ENCODE measurements around the gene VCP. TPM values are rescaled to one million over a fixed set of nuclear protein-coding genes. Genes with fewer than 3 reads are reported as not detected.
A peak's percentile ranks its signal among the peaks of the same experiment; 100 is the strongest.

VCP gene
- total and polyA plus RNA-seq, 2 experiments from 2014 or later, result 130 to 408 TPM

GRCh38 chr9:35116539-35116897, 44.1 kb upstream of the VCP start (continued):
- no peak for TF ChIP-seq REST (IDR thresholded peaks at IDR 0.05; ENCODE audit: unreplicated experiment)
- no peak for TF ChIP-seq JUNB (IDR thresholded peaks at IDR 0.05; ENCODE audit: unreplicated experiment)
- no peak for TF ChIP-seq EZH2phosphoT487 (IDR thresholded peaks at IDR 0.05; ENCODE audit: unreplicated experiment)
- TF ChIP-seq CTCF (conservative IDR thresholded peaks at IDR 0.05; ENCODE audit: low read depth in 2 of 2), result no peak
- TF ChIP-seq POLR2AphosphoS5 (IDR thresholded peaks at IDR 0.05; ENCODE audit: low read depth), result no peak

- H3K9me3 Mint-ChIP-seq, result no peaks in the 10 kb centered on the region
- peak within 1 kb of the TSS; percentile 92 for H3K27ac ChIP-seq (ENCODE audit: low read depth)
- H3K27ac Mint-ChIP-seq, result peak within 1 kb of the TSS; percentile 88
These were observed 43.5 kb upstream of the VCP start, which contains the start of gene ATOSB for GRCh38 chr9:35115680-35116538. TSS of gene ATOSB (minus strand) at chr9:35115862. CDS start at chr9:35108274, 7,588 bp downstream.

More at GRCh38 chr9:35115680-35116538, 43.5 kb upstream of the VCP start, which contains the start of gene ATOSB:
- no peaks in the 10 kb centered on the region for H4K20me1 ChIP-seq (replicated peaks; ENCODE audit: insufficient read depth)
- peak within 1 kb of the TSS; percentile 71 for H3K4me3 ChIP-seq
- peaks cover 16% of the 10 kb centered on the region for H3K4me1 ChIP-seq (ENCODE audit: insufficient read depth)
- H3F3A ChIP-seq (replicated peaks; ENCODE audit: low read depth), result 0 out of 2 replicates have a peak, but pooled peaks cover 4% of the 10 kb centered on the region
- H3K4me2 ChIP-seq, result peak within 1 kb of the TSS; percentile 95
- ATAC-seq (peak; percentile 58), DNase-seq (ENCODE audit: low spot score) (peak; percentile 99)
- TF ChIP-seq NANOG (IDR thresholded peaks at IDR 0.05; ENCODE audit: borderline replicate concordance) (no peak), JUNB (IDR thresholded peaks at IDR 0.05; ENCODE audit: unreplicated experiment) (no peak), ZNF114 (CRISPR knock-in tag; IDR thresholded peaks at IDR 0.05) (no peak), ZNF331 (CRISPR knock-in tag; IDR thresholded peaks at IDR 0.05; ENCODE audit: low read depth) (no peak), CREB1 (CRISPR knock-in tag; IDR thresholded peaks at IDR 0.05; ENCODE audit: low read depth) (peak; percentile 64), POLR2AphosphoS5 (IDR thresholded peaks at IDR 0.05; ENCODE audit: low read depth) (peak; percentile 41; the same call in 1 of the 2 replicates), REST (IDR thresholded peaks at IDR 0.05; ENCODE audit: unreplicated experiment) (no peak), ETS1 (IDR thresholded peaks at IDR 0.05) (no peak)
- H3K9me2 ChIP-seq (ENCODE audit: insufficient read depth), result no peaks in the 10 kb centered on the region
- Mint-ChIP-seq H3K27me3 (ENCODE audit: insufficient read depth, low read depth, poor library complexity) (peaks cover 14% of the 10 kb centered on the region), H3K36me3 (ENCODE audit: low read depth) (no peaks in the 10 kb centered on the region; the same call in 2 of the 3 replicates), H3K4me1 (peaks cover 34% of the 10 kb centered on the region), H3K4me3 (peak within 1 kb of the TSS; percentile 91)
- no peaks in the 10 kb centered on the region for H3K27me3 ChIP-seq (ENCODE audit: insufficient read depth)
- H3K36me3 ChIP-seq (ENCODE audit: insufficient read depth), result no peaks in the 10 kb centered on the region
- H3K79me2 ChIP-seq (replicated peaks; ENCODE audit: insufficient read depth), result peaks cover 9% of the 10 kb centered on the region; the same call in 1 of the 2 replicates
- peak within 1 kb of the TSS; percentile 92 for H2AFZ ChIP-seq
